H9 (cell line): ENCODE results near the gene JAKMIP3. TPM values are rescaled to one million over a fixed set of nuclear protein-coding genes. Genes with fewer than 3 reads are reported as not detected.

ENCODE experiments used
- DNase-seq: peaks from one replicate; pipeline ENCODE4 v3.0.0-alpha.2; 2017
- H2AFZ ChIP-seq: one replicate; pipeline ENCODE4 v1.6.1; 2013; ENCODE audit warnings: mild to moderate bottlenecking, low read length, control low read depth, moderate library complexity
- H2AK5ac ChIP-seq: 2 replicates; pipeline ENCODE4 v1.6.1; 2013; ENCODE audit warnings: low read length, control low read depth, mixed read lengths; ENCODE audit not compliant: insufficient read length
- H2BK120ac ChIP-seq: one replicate; pipeline ENCODE4 v1.6.1; 2013; ENCODE audit warnings: low read depth, mild to moderate bottlenecking, low read length, control low read depth, inconsistent platforms; ENCODE audit not compliant: poor library complexity, severe bottlenecking
- H2BK12ac ChIP-seq: 2 replicates; pipeline ENCODE4 v1.6.1; 2013; ENCODE audit warnings: low read length, control low read depth, mixed read lengths, low read depth; ENCODE audit not compliant: insufficient read length
- H2BK15ac ChIP-seq: 2 replicates; pipeline ENCODE4 v1.6.1; 2013; ENCODE audit warnings: low read depth, low read length, control low read depth
- H2BK20ac ChIP-seq: one replicate; pipeline ENCODE4 v1.6.1; 2013; ENCODE audit warnings: low read depth, mild to moderate bottlenecking, low read length, control low read depth, inconsistent platforms; ENCODE audit not compliant: poor library complexity, severe bottlenecking
- H2BK5ac ChIP-seq: 2 replicates; pipeline ENCODE4 v1.6.1; 2013; ENCODE audit warnings: low read length, control low read depth, mixed read lengths; ENCODE audit not compliant: insufficient read length
- H3K14ac ChIP-seq: 2 replicates; pipeline ENCODE4 v1.6.1; 2013; ENCODE audit warnings: low read length, control low read depth; ENCODE audit not compliant: insufficient read depth
- H3K18ac ChIP-seq: 2 replicates; pipeline ENCODE4 v1.6.1; 2013; ENCODE audit warnings: low read depth, mild to moderate bottlenecking, mixed read lengths, low read length, control low read depth; ENCODE audit not compliant: insufficient read length
- H3K23ac ChIP-seq: 2 replicates; pipeline ENCODE4 v1.6.1; 2013; ENCODE audit warnings: low read length, control low read depth, mixed read lengths, low read depth; ENCODE audit not compliant: insufficient read length
- H3K23me2 ChIP-seq: 2 replicates; pipeline ENCODE4 v1.6.1; 2013; ENCODE audit warnings: low read depth, mild to moderate bottlenecking, mixed read lengths, low read length, control low read depth; ENCODE audit not compliant: insufficient read length, poor library complexity, severe bottlenecking
- H3K27ac ChIP-seq: 2 replicates; pipeline ENCODE4 v1.5.1; 2013; ENCODE audit warnings: low read length, control low read depth, mixed read lengths, low read depth; ENCODE audit not compliant: insufficient read length
- H3K27me3 ChIP-seq: 2 replicates; pipeline ENCODE4 v1.6.1; 2013; ENCODE audit warnings: low read length, control low read depth, inconsistent platforms; ENCODE audit not compliant: insufficient read depth
- H3K4ac ChIP-seq: 2 replicates; pipeline ENCODE4 v1.6.1; 2013; ENCODE audit warnings: low read depth, mild to moderate bottlenecking, control low read depth, inconsistent platforms, low read length, moderate library complexity
- H3K4me1 ChIP-seq: 2 replicates; pipeline ENCODE4 v1.6.1; 2013; ENCODE audit warnings: low read length, control low read depth, inconsistent platforms; ENCODE audit not compliant: insufficient read depth
- H3K4me2 ChIP-seq: 2 replicates; pipeline ENCODE4 v1.6.1; 2013; ENCODE audit warnings: low read length, control low read depth, mixed read lengths; ENCODE audit not compliant: insufficient read length, insufficient read depth
- H3K56ac ChIP-seq: 2 replicates; pipeline ENCODE4 v1.6.1; 2013; ENCODE audit warnings: low read depth, mild to moderate bottlenecking, mixed read lengths, low read length, control low read depth; ENCODE audit not compliant: insufficient read length
- H3K79me1 ChIP-seq: 2 replicates; pipeline ENCODE4 v1.6.1; 2013; ENCODE audit warnings: low read depth, mild to moderate bottlenecking, moderate library complexity, low read length, control low read depth, inconsistent platforms; ENCODE audit not compliant: insufficient read depth, poor library complexity, severe bottlenecking
- H3K79me2 ChIP-seq: 2 replicates; pipeline ENCODE4 v1.6.1; 2013; ENCODE audit warnings: low read length, control low read depth, inconsistent platforms; ENCODE audit not compliant: insufficient read depth
- H3K9ac ChIP-seq: 2 replicates; pipeline ENCODE4 v1.6.1; 2013; ENCODE audit warnings: low read length, control low read depth, mixed read lengths; ENCODE audit not compliant: insufficient read length; ENCODE audit errors: extremely low read depth
- H3K9me3 ChIP-seq: one replicate; pipeline ENCODE4 v1.6.1; 2013; ENCODE audit warnings: low read depth, low read length, inconsistent platforms; ENCODE audit not compliant: control insufficient read depth
- H3T11ph ChIP-seq: one replicate; pipeline ENCODE4 v1.6.1; 2013; ENCODE audit warnings: mild to moderate bottlenecking, low read length, control low read depth, inconsistent platforms
- H4K20me1 ChIP-seq: one replicate; pipeline ENCODE4 v1.6.1; 2013; ENCODE audit not compliant: control insufficient read depth, insufficient read length, insufficient read depth
- H4K5ac ChIP-seq: 2 replicates; pipeline ENCODE4 v1.6.1; 2013; ENCODE audit warnings: low read depth, mild to moderate bottlenecking, mixed read lengths, low read length, control low read depth; ENCODE audit not compliant: insufficient read length
- H4K8ac ChIP-seq: replicated peaks from 2 replicates; pipeline ENCODE4 v1.6.1; 2013; ENCODE audit warnings: low read length, control low read depth, mixed read lengths, low read depth; ENCODE audit not compliant: insufficient read length
- H4K91ac ChIP-seq: 2 replicates; pipeline ENCODE4 v1.6.1; 2013; ENCODE audit warnings: low read depth, mild to moderate bottlenecking, moderate library complexity, mixed read lengths, low read length, control low read depth; ENCODE audit not compliant: insufficient read length
- H3K27ac Mint-ChIP-seq, 3 experiments: 2 replicates in 2 of 3; 3 replicates in 1 of 3; pipeline ENCODE4 v1.8.0; 2020 to 2021; ENCODE audit warnings: mixed read lengths in 3 of 3, mild to moderate bottlenecking in 1 of 3, moderate library complexity in 1 of 3
- H3K27me3 Mint-ChIP-seq: 2 replicates; pipeline ENCODE4 v1.8.0; 2021; ENCODE audit warnings: low read depth, mild to moderate bottlenecking, moderate library complexity, mixed read lengths
- H3K36me3 Mint-ChIP-seq, 3 experiments: 2 replicates in 2 of 3; 3 replicates in 1 of 3; pipeline ENCODE4 v1.8.0; 2020 to 2021; ENCODE audit warnings: low read depth in 3 of 3, mixed read lengths in 3 of 3; ENCODE audit not compliant: insufficient read depth in 1 of 3
- H3K4me1 Mint-ChIP-seq, 2 experiments: 2 replicates each; pipeline ENCODE4 v1.8.0; 2020; ENCODE audit warnings: mixed read lengths in 2 of 2
- H3K4me3 Mint-ChIP-seq, 2 experiments: 2 replicates in 1 of 2; 3 replicates in 1 of 2; pipeline ENCODE4 v1.8.0; 2020 to 2021; ENCODE audit warnings: mild to moderate bottlenecking in 2 of 2, mixed read lengths in 2 of 2, moderate library complexity in 1 of 2
- H3K9me3 Mint-ChIP-seq, 2 experiments: 2 replicates in 1 of 2; 3 replicates in 1 of 2; pipeline ENCODE4 v1.8.0; 2020; ENCODE audit warnings: mild to moderate bottlenecking in 2 of 2, mixed read lengths in 2 of 2, moderate library complexity in 1 of 2
- WGBS: extraction: QIAGEN DNeasy Blood & Tissue Kit; methylation state at CpG from one replicate; pipeline ENCODE4 v1.1.7; 2013; ENCODE audit warnings: missing lambda C conversion rate, low lambda C conversion rate, mixed read lengths; ENCODE audit not compliant: insufficient read length; ENCODE audit errors: extremely low coverage; 5-methylcytosine and 5-hydroxymethylcytosine counted together
- total RNA-seq: library from RNA; stranded (reverse); gene quantifications from 2 replicates; pipeline ENCODE4 v1.2.1, GENCODE V29; 2021
- TF ChIP-seq, protein P1 (sequence below): fragments of 200-600 bp; sonication (generic); conservative IDR thresholded peaks from 3 replicates; pipeline ENCODE4 v1.8.0; 2021; ENCODE audit warnings: antibody characterized with exemption, mild to moderate bottlenecking

Gene JAKMIP3
- total RNA-seq, 1 experiment from 2014 or later: 0.50 TPM

DNA sequence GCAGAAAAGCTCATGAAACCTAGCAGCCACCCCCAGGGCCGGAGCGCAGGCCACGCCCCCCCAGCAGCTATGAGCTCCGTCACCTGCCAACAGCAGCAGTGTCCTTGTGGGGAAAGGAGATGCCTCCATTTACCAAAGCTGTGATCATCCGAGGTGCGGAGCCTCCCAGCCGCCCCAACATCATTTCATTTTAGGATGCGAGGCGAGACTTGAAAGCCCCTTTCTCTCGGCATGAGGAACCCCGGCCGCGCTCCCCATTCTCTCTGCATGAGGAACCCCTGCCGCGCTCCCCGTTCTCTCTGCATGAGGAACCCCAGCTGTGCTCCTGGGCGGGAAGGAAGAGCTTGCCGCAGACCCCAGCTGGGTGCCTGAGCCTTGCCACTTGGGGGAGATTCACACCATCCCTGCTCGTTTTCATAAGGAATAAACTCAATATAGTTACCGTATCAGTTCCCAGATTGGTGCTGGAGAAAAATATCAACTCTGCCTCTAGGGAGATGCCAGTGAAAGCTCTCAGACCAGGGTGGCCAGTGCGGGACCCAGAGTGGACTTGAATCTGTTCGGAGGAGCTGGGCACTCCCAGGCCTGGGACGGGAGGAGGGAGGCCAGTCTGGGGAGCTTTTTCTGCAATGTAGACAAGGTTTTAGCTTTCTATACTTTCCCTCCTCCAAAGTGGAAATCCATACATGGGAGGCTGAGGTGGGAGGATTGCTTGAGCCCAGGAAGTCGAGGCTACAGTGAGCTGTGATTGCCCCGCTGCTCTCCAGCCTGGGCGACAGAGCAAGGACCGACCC is 35.0 kb downstream of the JAKMIP3 start:
- Histone ChIP-seq H3K14ac (no peak overlapping the region), H3K79me2 (no peaks in the 10 kb centered on the region), H3K27ac (no peak overlapping the region), H3K4me2 (no peak overlapping the region), H3K4me1 (no peaks in the 10 kb centered on the region), H4K91ac (no peak overlapping the region), H2BK12ac (no peak overlapping the region), H3K23ac (no peak overlapping the region), H3K23me2 (no peaks in the 10 kb centered on the region), H3K9me3 (no peaks in the 10 kb centered on the region), H2BK15ac (no peak overlapping the region), H2AK5ac (no peak overlapping the region), H3K9ac (no peak overlapping the region), H4K8ac (no peak overlapping the region), H3K79me1 (no peaks in the 10 kb centered on the region), H2AFZ (no peak overlapping the region), H3T11ph (no peak overlapping the region), H4K5ac (no peak overlapping the region), H3K27me3 (no peaks in the 10 kb centered on the region), H2BK5ac (no peak overlapping the region), H3K18ac (no peak overlapping the region), H2BK120ac (no peak overlapping the region), H4K20me1 (no peaks in the 10 kb centered on the region), H3K4ac (no peak overlapping the region), H3K56ac (no peak overlapping the region), H2BK20ac (no peak overlapping the region)
- no peak overlapping the region for H3K4me3 Mint-ChIP-seq
- H3K4me1 Mint-ChIP-seq: no peaks in the 10 kb centered on the region
- H3K27ac Mint-ChIP-seq: no peak overlapping the region
- TF ChIP-seq, protein P1, sequence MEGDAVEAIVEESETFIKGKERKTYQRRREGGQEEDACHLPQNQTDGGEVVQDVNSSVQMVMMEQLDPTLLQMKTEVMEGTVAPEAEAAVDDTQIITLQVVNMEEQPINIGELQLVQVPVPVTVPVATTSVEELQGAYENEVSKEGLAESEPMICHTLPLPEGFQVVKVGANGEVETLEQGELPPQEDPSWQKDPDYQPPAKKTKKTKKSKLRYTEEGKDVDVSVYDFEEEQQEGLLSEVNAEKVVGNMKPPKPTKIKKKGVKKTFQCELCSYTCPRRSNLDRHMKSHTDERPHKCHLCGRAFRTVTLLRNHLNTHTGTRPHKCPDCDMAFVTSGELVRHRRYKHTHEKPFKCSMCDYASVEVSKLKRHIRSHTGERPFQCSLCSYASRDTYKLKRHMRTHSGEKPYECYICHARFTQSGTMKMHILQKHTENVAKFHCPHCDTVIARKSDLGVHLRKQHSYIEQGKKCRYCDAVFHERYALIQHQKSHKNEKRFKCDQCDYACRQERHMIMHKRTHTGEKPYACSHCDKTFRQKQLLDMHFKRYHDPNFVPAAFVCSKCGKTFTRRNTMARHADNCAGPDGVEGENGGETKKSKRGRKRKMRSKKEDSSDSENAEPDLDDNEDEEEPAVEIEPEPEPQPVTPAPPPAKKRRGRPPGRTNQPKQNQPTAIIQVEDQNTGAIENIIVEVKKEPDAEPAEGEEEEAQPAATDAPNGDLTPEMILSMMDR: no peak
- WGBS: no CpG with 5 or more reads among the region's 27 CpGs
- peaks cover 1% of the 10 kb centered on the region; the same call in 1 of the 2 replicates for H3K27me3 Mint-ChIP-seq
- H3K36me3 Mint-ChIP-seq: peaks cover 0 to under 1% (median 0%) of the 10 kb centered on the region in 3 experiments; a peak in 1 of 7 replicates
- H3K9me3 Mint-ChIP-seq: no peaks in the 10 kb centered on the region
- peak; percentile 12 for DNase-seq
